HG02759 (cell line): Measurements from ENCODE around the gene MMP20.

Experiments used
- ATAC-seq: cut with Tn5 transposase; IDR thresholded peaks from one replicate; pipeline ENCODE4 v1.9.1; 2021; ENCODE audit warnings: mild to moderate bottlenecking, moderate library complexity; ENCODE audit not compliant: unreplicated experiment

MMP20 gene

GRCh38 chr11:102564110-102564509 lies 61.0 kb downstream of the MMP20 start:
- peak; percentile 65 for ATAC-seq

DNA sequence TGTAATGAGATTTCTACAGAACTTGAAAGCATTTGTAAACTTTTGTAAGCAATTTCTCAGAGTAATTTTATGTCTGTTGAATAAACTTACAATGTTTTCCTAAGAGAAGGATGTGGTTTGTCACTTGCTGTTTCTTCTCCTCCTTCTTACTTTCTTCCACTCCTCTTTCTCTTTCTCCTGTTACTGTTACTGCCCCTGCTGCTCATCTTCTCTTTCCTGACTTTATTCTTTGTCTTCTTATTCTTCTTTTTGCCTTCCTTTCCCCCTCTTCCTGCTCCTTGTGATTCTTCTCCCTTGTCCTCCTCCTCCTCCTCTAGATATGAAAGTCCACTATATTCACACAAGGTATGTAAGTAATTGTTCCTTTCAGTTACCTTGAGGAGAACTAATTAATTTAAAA lies 63.5 kb downstream of the MMP20 start:
- no peak for ATAC-seq

DNA sequence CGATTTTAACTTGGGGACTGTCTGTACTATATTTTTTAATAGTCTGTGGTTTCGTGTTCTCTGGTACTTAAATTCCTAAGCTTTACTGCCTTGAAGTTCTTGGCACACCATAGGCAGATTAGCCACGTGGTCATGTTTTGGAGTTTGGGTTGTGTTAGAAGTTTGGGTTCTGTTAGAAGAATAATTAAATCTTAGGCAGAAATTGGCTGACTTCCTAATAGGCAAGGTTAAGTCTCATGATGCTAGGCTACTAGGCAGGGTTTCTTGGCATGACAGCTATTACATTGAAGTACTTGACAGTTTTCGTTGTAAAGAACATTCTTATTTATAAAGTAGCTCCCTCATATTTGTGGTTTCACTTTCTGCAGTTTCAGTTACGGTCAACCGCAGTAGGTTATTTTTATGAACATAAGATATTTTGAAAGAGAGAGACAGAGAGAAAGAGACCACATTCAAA lies 64.5 kb downstream of the MMP20 start:
- peak; percentile 68 for ATAC-seq

- ATAC-seq: peak; percentile 62
These were observed 65.3 kb downstream of the MMP20 start for GRCh38 chr11:102559839-102560238.

DNA sequence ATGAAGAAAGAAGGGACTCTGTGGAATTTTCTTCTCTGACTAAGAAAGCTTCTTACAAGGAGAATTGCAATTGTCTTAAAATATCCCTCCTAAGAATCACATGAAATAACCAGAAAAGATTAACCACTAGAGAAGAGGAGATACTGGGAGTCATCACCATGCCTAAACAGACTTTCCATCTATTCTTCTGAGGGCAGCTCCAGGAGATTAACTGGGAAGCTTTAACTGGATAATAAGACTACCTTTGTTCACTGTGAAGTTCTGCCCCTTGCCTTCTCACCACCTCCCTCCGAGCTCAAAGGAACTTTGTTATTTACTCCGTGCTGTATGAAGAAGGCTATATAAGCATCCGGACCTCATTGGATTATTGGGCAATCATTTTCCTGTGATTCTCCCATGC lies 70.0 kb downstream of the MMP20 start:
- no peak for ATAC-seq

DNA sequence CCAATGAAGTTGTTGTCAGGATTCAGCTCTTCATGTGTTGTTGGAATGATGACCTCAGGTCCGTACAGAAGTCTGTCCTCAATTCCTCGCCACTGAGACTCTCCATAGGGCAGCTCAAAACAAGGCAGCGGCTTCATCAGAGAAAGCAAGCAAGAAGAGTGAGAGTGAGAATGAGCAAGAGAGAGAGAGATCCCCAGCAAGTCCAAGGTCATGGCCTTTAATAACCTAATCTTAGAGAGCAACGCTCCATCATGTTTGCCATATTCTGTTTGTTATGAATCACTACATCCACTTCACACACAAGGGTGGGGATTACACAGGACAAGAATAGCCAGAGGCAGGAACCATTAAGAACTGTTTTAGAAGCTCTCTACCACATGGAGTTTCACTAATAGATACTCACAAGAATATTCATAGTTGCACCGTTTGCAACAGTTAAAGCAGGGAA lies 71.3 kb downstream of the MMP20 start:
- ATAC-seq: peak; percentile 83

DNA sequence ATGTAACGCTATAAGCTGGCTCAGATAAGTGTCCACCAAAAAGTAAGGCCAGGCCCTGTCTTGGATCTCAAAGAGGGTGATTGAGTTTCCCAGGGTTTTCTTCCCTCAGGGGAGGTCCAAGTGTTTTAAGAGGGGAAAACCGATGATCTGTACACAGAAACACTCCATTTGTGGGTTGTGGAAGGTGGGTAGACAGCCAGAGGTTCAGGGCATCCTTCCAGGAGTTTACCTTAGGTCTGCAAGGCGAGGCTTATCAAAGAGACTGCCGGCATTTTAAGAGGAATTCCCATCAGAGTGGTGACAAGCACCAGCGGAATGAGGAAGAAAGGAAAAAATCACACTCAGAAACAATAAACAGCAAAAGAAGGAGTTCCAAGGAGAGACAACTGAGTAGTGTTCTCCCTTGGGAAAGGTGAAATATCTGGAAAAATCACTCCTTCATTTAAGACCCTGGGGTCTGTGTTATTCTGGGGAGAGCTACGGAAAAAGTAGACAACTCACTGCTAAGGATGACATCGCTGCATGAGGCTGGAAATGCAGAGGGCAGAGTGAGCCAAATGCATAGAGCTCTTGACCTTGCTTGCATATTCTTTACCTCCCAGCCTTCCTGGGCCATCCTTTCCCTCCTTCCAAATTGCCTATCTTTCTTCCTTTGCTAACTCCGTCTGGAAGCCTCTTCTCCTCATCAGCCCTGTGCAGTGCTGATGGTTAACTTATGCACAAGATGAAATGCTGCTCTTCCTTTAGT lies 72.5 kb downstream of the MMP20 start:
- no peak for ATAC-seq

GRCh38 chr11:102552020-102552419 lies 73.1 kb downstream of the MMP20 start:
- ATAC-seq: no peak

- ATAC-seq: no peak
These were observed 73.9 kb downstream of the MMP20 start for GRCh38 chr11:102551169-102551781.

DNA sequence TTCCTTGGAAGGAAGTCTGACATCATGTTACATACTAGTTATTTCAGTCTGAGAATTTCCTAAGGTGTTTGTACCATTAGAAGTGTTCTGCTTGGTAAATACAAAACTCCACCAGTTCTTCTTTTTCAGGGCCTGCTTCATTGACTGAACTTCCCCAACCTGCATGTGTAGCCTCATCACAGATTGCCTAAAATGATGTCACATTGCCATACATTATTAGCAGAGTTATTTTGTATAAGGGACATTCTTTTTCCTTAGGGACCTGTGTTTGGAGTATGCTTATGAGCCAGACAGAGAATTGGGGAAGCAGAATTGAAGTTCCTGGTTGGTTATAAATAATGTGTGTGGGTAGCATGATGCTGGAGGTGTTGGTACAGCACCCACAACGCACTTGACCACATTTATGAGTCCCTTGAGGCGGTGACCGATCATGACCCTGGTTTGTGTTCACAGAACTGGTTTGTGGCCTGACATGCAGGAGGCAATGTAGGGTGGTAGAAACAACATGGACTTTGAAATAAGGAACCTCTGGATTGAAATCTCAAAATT lies 78.1 kb downstream of the MMP20 start:
- ATAC-seq: peak; percentile 85

GRCh38 chr11:102546427-102546826 lies 78.7 kb downstream of the MMP20 start:
- ATAC-seq: peak; percentile 67

GRCh38 chr11:102545701-102546100 lies 79.4 kb downstream of the MMP20 start:
- no peak for ATAC-seq

GRCh38 chr11:102544594-102544993 lies 80.5 kb downstream of the MMP20 start:
- ATAC-seq: no peak

DNA sequence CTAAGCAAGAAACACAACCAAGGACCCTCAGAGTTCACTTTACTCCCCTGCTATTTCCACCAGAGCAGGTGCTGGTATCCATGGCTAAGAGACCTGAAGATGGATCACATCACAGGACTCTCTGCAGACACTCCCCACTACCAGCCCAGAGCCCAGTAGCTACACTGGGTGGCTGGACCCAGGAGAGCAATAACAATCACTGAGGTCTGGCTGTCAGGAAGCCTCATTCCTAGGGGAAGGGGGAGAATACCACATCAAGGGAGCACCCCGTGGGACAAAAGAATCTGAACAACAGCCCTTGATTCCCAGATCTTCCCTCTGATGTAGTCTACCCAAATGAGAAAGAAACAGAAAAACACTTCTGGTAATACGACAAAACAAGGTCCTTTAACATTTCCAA lies 85.6 kb downstream of the MMP20 start:
- no peak for ATAC-seq

GRCh38 chr11:102538932-102539331 lies 86.2 kb downstream of the MMP20 start:
- ATAC-seq: no peak

GRCh38 chr11:102534261-102534872 lies 90.8 kb downstream of the MMP20 start:
- no peak for ATAC-seq

- ATAC-seq: peak; percentile 71
These were observed 94.6 kb downstream of the MMP20 start, which contains the start of gene MMP7 for GRCh38 chr11:102530558-102530957. TSS of gene MMP7 (minus strand) at chr11:102530747. CDS start at chr11:102530700, 47 bp downstream.

DNA sequence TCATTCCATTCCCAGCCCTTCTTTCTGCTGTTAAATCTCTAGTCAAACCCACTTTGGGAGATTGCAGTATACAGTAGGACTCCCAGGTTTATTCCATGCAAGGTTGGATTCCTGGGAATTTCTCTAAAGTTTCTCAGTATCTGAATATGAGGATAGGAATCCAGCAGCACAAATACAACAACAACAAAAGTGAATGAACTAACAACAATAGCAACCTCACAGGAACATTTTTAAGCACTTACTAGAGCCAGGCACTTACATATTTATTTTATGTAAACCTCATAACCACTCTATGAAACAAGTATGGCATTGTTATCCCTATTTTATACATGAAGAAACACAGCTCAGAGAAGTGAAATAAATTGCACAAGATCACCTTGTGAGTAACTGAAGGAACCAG lies 96.5 kb downstream of the MMP20 start:
- no peak for ATAC-seq

DNA sequence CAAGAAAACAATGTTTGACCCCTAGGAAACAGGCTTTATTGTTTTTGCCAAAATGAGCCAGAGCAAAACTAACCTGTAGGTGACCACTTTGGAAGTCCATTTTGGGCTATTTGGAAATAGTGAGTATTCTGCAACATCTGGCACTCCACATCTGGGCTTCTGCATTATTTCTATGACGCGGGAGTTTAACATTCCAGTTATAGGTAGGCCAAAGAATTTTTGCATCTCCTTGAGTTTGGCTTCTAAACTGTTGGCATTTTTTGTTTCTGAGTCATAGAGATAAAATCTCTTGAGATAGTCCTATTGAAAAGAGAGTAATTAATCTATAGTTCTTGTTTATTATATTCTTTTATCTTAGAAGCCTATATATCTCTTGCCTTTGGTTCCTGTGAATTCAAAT lies 97.4 kb downstream of the MMP20 start:
- no peak for ATAC-seq

DNA sequence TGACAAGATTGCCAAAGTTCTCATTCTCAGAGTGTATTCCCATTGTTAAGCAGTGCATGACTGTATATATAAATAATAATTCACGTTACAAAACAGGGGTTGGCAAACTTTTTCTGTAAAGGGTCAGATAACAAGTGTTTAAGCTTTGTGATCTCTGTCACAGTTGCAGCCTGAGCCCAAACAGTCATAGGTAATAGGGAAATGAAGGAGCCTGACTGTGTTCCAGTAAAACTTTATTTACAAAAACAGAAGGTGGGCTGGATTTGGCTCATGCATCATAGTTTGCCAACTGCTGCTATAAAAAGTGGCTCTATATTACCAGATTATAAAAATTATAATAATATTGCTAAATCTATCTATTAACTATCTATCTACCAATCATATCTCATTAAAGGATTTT lies 98.1 kb downstream of the MMP20 start:
- ATAC-seq: no peak
